ENCODE results near the gene CDC20.
"Not testable (repeated sequence)": the region's sequence is repeated elsewhere in the genome, so short reads cannot be mapped to it uniquely, and the experiment has no call there.

Gene CDC20

DNA sequence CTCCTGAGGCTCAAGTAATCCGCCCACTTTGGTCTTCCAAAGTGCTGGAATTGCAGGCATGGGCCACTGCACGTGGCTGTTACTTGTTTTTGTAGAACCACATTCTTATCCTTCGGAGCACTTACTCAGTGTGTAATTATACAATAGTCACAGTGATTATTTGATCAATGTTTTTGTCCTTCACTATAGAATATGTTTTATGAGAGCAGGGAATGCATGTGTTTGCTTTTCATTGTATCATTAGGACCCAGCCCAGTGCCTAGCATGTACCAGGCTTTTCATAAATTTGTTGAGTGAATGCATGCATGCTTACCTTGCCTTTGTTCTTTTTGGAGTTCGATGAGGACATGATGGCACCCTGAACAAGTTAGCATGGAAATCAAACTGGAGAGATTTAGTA lies 36.7 kb downstream of the CDC20 start:
- no peaks in the 10 kb centered on the region for H3K27me3 ChIP-seq (ENCODE audit: control insufficient read depth, insufficient read depth, low read length)

DNA sequence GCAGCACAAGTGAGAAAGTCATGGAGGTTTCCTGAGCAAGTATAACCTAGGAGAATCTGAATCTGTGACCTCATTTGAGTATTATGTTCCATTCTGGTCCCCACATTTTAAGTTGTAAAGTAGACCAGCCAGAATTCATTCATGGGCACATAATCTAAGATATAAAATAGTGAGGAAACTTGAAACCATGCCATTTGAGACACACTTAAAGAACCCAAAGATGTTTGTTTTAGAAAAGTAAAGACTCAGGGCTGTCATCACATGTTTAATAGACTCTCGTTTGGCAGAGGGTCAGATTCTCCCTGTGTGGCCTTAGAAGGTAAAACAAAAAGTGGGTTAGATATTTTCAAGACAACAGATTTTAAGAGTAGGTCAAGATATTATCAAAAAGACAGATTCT lies 37.3 kb downstream of the CDC20 start:
- H3K36me3 ChIP-seq (ENCODE audit: control insufficient read depth, insufficient read depth, low read length), result no peaks in the 10 kb centered on the region
- H3K9ac ChIP-seq (ENCODE audit: low read depth, low read length), result no peak overlapping the region
- no peaks in the 10 kb centered on the region for H3K9me3 ChIP-seq (ENCODE audit: control insufficient read depth, insufficient read depth, low read length)
- H3K4me3 ChIP-seq (ENCODE audit: low read depth, low read length), result no peak overlapping the region
- H3K27me3 ChIP-seq (ENCODE audit: control insufficient read depth, insufficient read depth, low read length), result no peaks in the 10 kb centered on the region
- H3K4me1 ChIP-seq (ENCODE audit: control insufficient read depth, insufficient read depth, low read length), result no peaks in the 10 kb centered on the region

More for the DNA sequence above, 36.7 kb downstream of the CDC20 start:
- Histone ChIP-seq H3K9me3 (ENCODE audit: control insufficient read depth, insufficient read depth, low read length) (no peaks in the 10 kb centered on the region), H3K36me3 (ENCODE audit: control insufficient read depth, insufficient read depth, low read length) (no peaks in the 10 kb centered on the region), H3K9ac (ENCODE audit: low read depth, low read length) (no peak overlapping the region), H3K4me1 (ENCODE audit: control insufficient read depth, insufficient read depth, low read length) (no peaks in the 10 kb centered on the region), H3K4me3 (ENCODE audit: low read depth, low read length) (no peak overlapping the region)

DNA sequence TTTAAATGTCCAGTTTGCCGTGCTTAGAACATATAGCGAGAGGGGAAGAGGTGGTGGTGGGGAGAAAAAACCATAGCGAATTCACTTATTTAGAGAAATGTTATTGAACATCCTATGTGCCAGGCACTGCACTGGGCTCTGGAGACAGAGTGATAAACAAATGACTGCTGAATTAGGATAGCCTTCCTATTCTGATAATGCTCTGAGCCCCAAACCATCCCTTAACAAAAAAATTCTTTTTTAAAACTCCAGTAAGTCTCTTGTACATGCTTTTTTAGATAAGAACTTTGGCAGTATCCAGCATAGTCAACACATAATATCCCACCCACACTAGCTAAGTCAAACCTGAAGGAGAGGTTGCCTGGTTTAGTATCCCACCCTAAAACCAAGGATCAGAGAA lies 39.4 kb downstream of the CDC20 start:
- Histone ChIP-seq H3K9ac (ENCODE audit: low read depth, low read length) (no peak overlapping the region), H3K27me3 (ENCODE audit: control insufficient read depth, insufficient read depth, low read length) (no peaks in the 10 kb centered on the region), H3K4me3 (ENCODE audit: low read depth, low read length) (no peak overlapping the region), H3K4me1 (ENCODE audit: control insufficient read depth, insufficient read depth, low read length) (no peaks in the 10 kb centered on the region), H3K9me3 (ENCODE audit: control insufficient read depth, insufficient read depth, low read length) (no peaks in the 10 kb centered on the region), H3K36me3 (ENCODE audit: control insufficient read depth, insufficient read depth, low read length) (peaks cover 2% of the 10 kb centered on the region)

- peaks cover 12% of the 10 kb centered on the region for H3K36me3 ChIP-seq (ENCODE audit: control insufficient read depth, insufficient read depth, low read length)
- not testable (repeated sequence) for H3K27me3 ChIP-seq (ENCODE audit: control insufficient read depth, insufficient read depth, low read length); H3K4me1 ChIP-seq (ENCODE audit: control insufficient read depth, insufficient read depth, low read length); H3K4me3 ChIP-seq (ENCODE audit: low read depth, low read length); H3K9me3 ChIP-seq (ENCODE audit: control insufficient read depth, insufficient read depth, low read length); H3K9ac ChIP-seq (ENCODE audit: low read depth, low read length)
Observed at GRCh38 chr1:43400441-43400840, 41.7 kb downstream of the CDC20 start.

- no peaks in the 10 kb centered on the region for H3K4me1 ChIP-seq (ENCODE audit: control insufficient read depth, insufficient read depth, low read length)
- H3K27me3 ChIP-seq (ENCODE audit: control insufficient read depth, insufficient read depth, low read length), result no peaks in the 10 kb centered on the region
- no peaks in the 10 kb centered on the region for H3K9me3 ChIP-seq (ENCODE audit: control insufficient read depth, insufficient read depth, low read length)
- no peak overlapping the region for H3K4me3 ChIP-seq (ENCODE audit: low read depth, low read length)
- no peak overlapping the region for H3K9ac ChIP-seq (ENCODE audit: low read depth, low read length)
- peaks cover 14% of the 10 kb centered on the region for H3K36me3 ChIP-seq (ENCODE audit: control insufficient read depth, insufficient read depth, low read length)
Observed at GRCh38 chr1:43402089-43402865, 43.5 kb downstream of the CDC20 start.

DNA sequence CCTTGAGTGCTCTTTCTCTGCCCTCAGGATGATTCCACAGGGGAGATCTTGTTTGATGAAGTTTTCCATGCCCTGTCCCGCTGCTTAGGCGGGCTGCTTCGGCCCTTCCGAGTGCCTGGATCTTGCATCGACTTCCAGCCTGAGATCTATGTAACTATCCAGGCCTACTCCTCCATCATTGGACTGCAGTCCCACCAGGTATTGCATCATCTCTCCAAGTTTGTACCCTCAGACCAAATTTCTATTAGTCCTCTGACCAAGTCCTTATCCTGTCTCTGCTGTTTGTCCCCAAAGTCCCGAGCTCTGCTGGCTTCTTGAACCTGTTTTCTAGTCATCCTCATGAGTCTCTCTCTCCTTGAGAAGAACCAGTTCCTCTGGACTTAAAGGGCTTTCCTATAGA lies 45.6 kb downstream of the CDC20 start:
- Histone ChIP-seq H3K27me3 (ENCODE audit: control insufficient read depth, insufficient read depth, low read length) (no peaks in the 10 kb centered on the region), H3K9me3 (ENCODE audit: control insufficient read depth, insufficient read depth, low read length) (no peaks in the 10 kb centered on the region), H3K4me1 (ENCODE audit: control insufficient read depth, insufficient read depth, low read length) (no peaks in the 10 kb centered on the region), H3K9ac (ENCODE audit: low read depth, low read length) (no peak overlapping the region), H3K36me3 (ENCODE audit: control insufficient read depth, insufficient read depth, low read length) (peaks cover 14% of the 10 kb centered on the region), H3K4me3 (ENCODE audit: low read depth, low read length) (no peak overlapping the region)

GRCh38 chr1:43405219-43405875 lies 46.6 kb downstream of the CDC20 start:
- Histone ChIP-seq H3K9me3 (ENCODE audit: control insufficient read depth, insufficient read depth, low read length) (no peaks in the 10 kb centered on the region), H3K9ac (ENCODE audit: low read depth, low read length) (no peak overlapping the region), H3K4me1 (ENCODE audit: control insufficient read depth, insufficient read depth, low read length) (no peaks in the 10 kb centered on the region), H3K4me3 (ENCODE audit: low read depth, low read length) (no peak overlapping the region), H3K27me3 (ENCODE audit: control insufficient read depth, insufficient read depth, low read length) (no peaks in the 10 kb centered on the region), H3K36me3 (ENCODE audit: control insufficient read depth, insufficient read depth, low read length) (peaks cover 14% of the 10 kb centered on the region)

DNA sequence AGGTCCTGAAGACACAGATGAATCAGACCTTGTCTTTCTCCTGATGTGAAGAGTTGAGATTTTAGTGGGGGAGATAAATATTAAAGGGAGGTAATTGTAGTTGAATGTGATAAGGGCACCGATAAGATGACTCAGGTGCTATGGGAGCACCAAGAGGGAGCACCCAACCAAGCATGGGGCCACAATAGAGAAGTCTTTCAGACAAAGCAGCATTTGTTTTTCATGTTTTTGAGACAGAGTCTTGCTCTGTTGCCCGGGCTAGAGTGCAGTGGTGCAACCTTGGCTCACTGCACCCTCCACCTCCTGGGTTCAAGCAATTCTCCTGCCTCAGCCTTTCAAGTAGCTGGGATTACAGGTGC lies 47.1 kb downstream of the CDC20 start:
- H3K36me3 ChIP-seq (ENCODE audit: control insufficient read depth, insufficient read depth, low read length), result peaks cover 14% of the 10 kb centered on the region
- no peaks in the 10 kb centered on the region for H3K27me3 ChIP-seq (ENCODE audit: control insufficient read depth, insufficient read depth, low read length)
- H3K9me3 ChIP-seq (ENCODE audit: control insufficient read depth, insufficient read depth, low read length), result no peaks in the 10 kb centered on the region
- H3K9ac ChIP-seq (ENCODE audit: low read depth, low read length), result no peak overlapping the region
- no peak overlapping the region for H3K4me3 ChIP-seq (ENCODE audit: low read depth, low read length)
- no peaks in the 10 kb centered on the region for H3K4me1 ChIP-seq (ENCODE audit: control insufficient read depth, insufficient read depth, low read length)

DNA sequence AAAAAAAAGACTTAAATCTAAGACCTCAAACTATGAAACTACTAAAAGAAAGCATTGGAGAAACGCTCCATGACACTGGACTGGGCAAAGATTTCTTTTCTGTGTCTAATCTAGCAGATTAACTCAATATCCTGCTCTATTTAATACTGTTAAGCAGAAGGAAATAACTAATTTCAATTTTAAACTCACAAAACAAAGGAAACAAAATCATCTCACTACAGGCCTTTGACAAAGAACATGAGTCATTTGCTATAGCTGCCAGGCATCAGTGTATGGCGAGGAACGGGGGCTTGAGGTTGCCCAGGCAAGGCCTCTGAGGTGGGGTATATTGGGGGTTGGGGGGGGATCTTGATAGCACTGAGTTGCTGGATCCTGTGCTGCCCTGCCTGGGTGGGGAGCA lies 51.8 kb downstream of the CDC20 start:
- Histone ChIP-seq H3K9me3 (ENCODE audit: control insufficient read depth, insufficient read depth, low read length) (no peaks in the 10 kb centered on the region), H3K4me1 (ENCODE audit: control insufficient read depth, insufficient read depth, low read length) (no peaks in the 10 kb centered on the region), H3K9ac (ENCODE audit: low read depth, low read length) (no peak overlapping the region), H3K4me3 (ENCODE audit: low read depth, low read length) (no peak overlapping the region), H3K27me3 (ENCODE audit: control insufficient read depth, insufficient read depth, low read length) (no peaks in the 10 kb centered on the region), H3K36me3 (ENCODE audit: control insufficient read depth, insufficient read depth, low read length) (peaks cover 3% of the 10 kb centered on the region)
